GM21529 (cell line): ENCODE data around the gene PDCL3.

Experiments used
- ATAC-seq: cut with Tn5 transposase; IDR thresholded peaks from one replicate; pipeline ENCODE4 v1.9.1; 2021; ENCODE audit not compliant: unreplicated experiment

PDCL3 gene

GRCh38 chr2:100562613-100563406 lies at the start of gene PDCL3:
TSS of gene PDCL3 (plus strand) at chr2:100562993. CDS start at chr2:100563068, 75 bp downstream.
- peak; percentile 94 for ATAC-seq

GRCh38 chr2:100513650-100514049 lies 49.1 kb upstream of the PDCL3 start:
- ATAC-seq = no peak

DNA sequence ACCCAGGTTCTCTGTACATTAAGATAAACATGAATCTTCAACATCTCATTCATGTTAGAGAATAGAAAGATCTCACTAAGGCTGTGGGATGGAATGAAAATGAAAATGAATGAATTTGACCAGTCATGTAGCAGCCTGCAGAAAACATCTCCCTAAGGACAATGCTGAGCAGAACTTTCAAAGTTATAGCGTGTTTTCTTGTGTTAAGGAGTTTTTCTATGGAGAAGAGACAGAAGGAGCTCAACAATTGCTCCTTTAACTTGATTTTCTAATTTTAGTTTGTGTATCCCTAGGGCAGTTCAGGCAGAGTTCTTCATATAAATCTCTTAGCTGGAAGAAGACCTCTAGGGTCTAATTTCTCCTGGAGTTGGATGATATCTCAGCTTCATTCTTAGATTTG lies 45.2 kb upstream of the PDCL3 start:
- ATAC-seq = no peak

GRCh38 chr2:100518801-100519200 lies 44.0 kb upstream of the PDCL3 start:
- ATAC-seq = no peak

DNA sequence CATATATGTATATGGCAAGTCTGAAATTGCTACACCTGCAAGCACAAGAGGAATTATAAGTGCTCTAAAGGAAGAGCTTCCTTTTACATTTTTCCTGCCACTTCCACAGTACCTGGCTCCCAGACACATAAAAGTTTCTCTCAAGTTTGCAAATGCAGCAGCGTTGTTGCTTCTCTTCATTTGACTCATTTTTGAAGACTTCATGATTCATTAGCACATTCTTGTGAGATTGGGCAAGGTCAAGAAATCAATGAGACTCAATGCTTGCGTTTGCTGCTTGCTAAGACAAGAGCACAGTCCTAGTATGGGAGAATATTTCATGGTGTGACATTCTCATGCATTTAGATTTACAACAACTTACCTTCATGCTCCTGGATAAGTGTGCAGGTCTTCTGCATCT lies 42.6 kb upstream of the PDCL3 start:
- no peak for ATAC-seq

GRCh38 chr2:100522430-100522829 lies 40.4 kb upstream of the PDCL3 start:
- ATAC-seq = no peak

- no peak for ATAC-seq
Observed at GRCh38 chr2:100524331-100524730, 38.5 kb upstream of the PDCL3 start.

GRCh38 chr2:100526868-100527267 lies 35.9 kb upstream of the PDCL3 start:
- no peak for ATAC-seq

GRCh38 chr2:100527440-100528015 lies 35.3 kb upstream of the PDCL3 start:
- no peak for ATAC-seq

GRCh38 chr2:100529176-100529575 lies 33.6 kb upstream of the PDCL3 start:
- ATAC-seq = no peak

DNA sequence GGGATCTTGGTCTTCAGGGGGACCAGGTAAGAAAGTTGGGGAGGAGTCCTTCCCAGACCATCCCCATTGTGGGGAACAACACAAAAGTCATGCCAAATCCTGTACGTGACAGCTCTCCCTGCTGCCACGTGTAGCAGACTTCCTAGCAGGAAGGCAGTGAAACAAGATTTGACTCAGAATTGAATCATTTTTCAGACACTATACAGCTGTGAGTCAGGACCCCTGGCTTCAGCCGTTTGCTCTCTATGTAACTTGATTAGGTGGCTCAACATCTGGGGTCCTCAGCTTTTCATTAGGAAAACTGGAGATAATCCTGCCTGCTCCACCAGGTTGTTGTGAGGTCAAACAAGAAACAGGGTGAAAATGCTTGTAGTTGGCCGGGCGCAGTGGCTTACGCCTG lies 32.9 kb upstream of the PDCL3 start:
- ATAC-seq = no peak

GRCh38 chr2:100535855-100536254 lies 26.9 kb upstream of the PDCL3 start:
- ATAC-seq = no peak

DNA sequence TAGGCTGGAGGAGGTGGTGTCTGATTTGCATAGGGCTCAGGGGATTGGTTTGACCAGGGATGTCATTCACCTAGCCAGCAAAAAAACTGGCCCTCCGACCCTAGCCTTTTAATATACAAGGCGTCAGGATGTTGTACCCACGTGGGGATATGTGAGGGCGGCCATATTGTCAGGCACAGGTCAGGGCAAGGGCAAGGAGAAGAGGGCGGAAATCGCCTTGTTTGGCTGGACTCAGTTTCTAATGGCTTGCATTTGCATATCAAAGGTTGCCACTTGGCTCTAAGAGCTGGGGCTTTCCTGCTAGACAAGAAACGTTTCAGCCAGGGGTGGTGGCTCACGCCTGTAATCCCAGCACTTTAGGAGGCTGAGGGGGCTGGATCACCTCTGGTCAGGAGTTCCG lies 24.9 kb upstream of the PDCL3 start:
- ATAC-seq = no peak

DNA sequence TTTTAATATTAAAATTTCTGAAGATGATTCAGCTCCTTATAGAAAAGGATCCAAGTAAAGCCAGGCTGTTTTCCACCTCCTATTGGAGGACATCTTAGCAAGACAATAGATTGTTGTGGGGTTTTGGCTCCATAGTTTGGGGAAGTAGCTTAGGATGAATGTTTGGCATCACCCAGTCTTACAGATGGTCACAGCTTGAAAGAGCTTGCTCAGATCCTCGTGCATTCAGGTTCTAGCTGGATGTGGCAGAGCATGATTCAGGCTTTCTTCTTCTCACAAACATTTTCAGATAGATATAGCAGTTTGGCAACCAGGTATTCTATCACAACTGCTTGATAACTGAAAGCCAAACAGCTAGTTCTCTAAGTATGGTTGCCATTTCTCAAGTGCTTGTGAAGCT lies 23.6 kb upstream of the PDCL3 start:
- no peak for ATAC-seq

DNA sequence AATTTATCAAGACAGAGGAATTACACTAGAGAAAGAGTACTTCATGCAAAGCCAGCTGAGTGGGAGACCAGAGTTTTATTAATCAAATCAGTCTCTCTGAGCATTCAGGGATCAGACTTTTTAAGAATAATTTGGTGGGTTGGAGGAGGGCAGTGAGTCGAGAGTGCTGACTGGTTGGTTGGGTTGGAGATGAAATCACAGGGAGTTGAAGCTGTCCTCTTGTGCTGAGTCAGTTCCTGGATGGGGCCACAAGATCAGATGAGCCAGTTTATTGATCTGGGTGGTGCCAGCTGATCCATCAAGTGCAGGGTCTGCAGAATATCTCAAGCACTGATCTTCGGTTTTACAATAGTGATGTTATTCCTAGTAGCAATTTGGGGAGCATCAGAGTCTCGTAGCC lies 21.4 kb upstream of the PDCL3 start:
- ATAC-seq = no peak

- no peak for ATAC-seq
Observed at GRCh38 chr2:100542418-100542817, 20.4 kb upstream of the PDCL3 start.

- ATAC-seq = no peak
Observed at GRCh38 chr2:100544911-100545596, 17.7 kb upstream of the PDCL3 start.

DNA sequence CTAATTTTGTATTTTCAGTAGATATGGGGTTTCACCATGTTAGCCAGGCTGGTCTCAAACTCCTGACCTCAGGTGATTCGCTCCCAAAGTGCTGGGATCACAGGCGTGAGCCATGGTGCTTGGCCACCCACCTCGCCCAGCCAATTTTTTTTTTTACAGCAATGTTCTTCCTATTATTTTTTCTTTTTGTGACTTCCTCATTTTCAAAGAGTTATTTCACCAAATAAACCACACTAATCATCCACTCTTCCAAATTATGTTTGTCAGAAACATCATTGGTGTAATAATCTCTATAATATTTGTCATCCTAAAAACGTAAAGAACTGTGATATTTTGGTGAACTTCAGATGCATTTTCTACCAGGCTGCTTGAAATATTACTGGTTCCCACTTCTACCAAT lies 16.3 kb upstream of the PDCL3 start:
- ATAC-seq = no peak

DNA sequence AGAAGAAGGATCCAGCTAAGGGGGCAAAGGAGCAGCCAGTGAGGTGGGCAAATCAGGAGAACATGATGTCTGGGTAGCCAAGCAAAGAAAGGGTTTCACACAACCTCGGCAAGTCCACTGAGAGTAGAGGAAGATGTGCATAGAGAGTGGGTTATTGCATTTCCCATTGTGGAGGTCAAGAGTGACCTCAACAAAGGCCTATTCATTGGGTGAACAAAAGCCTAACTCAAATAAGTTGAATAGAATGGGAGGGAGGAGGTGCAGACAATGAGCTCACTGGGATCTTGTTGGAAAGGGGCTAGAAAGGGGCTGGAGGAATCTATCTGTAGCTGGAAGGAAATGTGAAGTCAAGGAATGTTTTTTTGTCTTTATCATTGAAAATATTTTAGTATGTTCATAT lies 14.0 kb upstream of the PDCL3 start:
- no peak for ATAC-seq

GRCh38 chr2:100551303-100551702 lies 11.5 kb upstream of the PDCL3 start:
- ATAC-seq = no peak

GRCh38 chr2:100554798-100555407 lies 7.9 kb upstream of the PDCL3 start:
- no peak for ATAC-seq

GRCh38 chr2:100556746-100557145 lies 6.0 kb upstream of the PDCL3 start:
- ATAC-seq = no peak
